ENCODE measurements around the gene INAFM1. TPM values are rescaled to one million over a fixed set of nuclear protein-coding genes. Genes with fewer than 3 reads are reported as not detected.

Gene INAFM1
- total RNA-seq, 1 donor from 2014 or later = 4.8 TPM

DNA sequence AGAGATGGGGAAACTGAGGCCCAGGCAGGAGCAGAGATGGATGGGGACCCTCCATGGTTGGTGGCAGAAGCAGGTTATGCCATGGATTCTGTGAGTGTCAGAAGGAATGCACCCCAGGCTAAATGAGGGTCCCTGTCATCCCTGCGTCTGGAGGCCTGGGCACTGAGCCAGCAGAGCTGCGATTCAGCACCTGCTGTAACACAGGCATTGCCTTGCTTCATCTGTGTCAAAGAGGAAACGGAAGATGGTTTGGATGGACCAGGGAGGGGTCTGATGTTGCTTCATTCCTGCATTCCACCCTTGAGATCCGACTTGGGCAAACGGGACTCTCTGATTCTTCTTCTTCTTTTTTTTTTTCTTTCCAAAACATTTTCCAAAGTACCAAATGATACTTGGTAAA, 36.1 kb downstream of the INAFM1 start:
- TF ChIP-seq, protein P1, sequence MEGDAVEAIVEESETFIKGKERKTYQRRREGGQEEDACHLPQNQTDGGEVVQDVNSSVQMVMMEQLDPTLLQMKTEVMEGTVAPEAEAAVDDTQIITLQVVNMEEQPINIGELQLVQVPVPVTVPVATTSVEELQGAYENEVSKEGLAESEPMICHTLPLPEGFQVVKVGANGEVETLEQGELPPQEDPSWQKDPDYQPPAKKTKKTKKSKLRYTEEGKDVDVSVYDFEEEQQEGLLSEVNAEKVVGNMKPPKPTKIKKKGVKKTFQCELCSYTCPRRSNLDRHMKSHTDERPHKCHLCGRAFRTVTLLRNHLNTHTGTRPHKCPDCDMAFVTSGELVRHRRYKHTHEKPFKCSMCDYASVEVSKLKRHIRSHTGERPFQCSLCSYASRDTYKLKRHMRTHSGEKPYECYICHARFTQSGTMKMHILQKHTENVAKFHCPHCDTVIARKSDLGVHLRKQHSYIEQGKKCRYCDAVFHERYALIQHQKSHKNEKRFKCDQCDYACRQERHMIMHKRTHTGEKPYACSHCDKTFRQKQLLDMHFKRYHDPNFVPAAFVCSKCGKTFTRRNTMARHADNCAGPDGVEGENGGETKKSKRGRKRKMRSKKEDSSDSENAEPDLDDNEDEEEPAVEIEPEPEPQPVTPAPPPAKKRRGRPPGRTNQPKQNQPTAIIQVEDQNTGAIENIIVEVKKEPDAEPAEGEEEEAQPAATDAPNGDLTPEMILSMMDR (IDR thresholded peaks at IDR 0.05; ENCODE audit: unreplicated experiment) = no peak
- no peak overlapping the region for H3K27ac Mint-ChIP-seq (ENCODE audit: unreplicated experiment)
- no peak overlapping the region for H3K4me3 Mint-ChIP-seq (ENCODE audit: unreplicated experiment)
- H3K4me1 Mint-ChIP-seq (ENCODE audit: unreplicated experiment) = no peaks in the 10 kb centered on the region
- no peak for DNase-seq (ENCODE audit: low spot score)
- no peaks in the 10 kb centered on the region for H3K36me3 Mint-ChIP-seq (ENCODE audit: low read depth, unreplicated experiment)
- H3K9me3 Mint-ChIP-seq (ENCODE audit: unreplicated experiment) = no peaks in the 10 kb centered on the region
- peaks cover 6% of the 10 kb centered on the region for H3K27me3 Mint-ChIP-seq (ENCODE audit: unreplicated experiment)

DNA sequence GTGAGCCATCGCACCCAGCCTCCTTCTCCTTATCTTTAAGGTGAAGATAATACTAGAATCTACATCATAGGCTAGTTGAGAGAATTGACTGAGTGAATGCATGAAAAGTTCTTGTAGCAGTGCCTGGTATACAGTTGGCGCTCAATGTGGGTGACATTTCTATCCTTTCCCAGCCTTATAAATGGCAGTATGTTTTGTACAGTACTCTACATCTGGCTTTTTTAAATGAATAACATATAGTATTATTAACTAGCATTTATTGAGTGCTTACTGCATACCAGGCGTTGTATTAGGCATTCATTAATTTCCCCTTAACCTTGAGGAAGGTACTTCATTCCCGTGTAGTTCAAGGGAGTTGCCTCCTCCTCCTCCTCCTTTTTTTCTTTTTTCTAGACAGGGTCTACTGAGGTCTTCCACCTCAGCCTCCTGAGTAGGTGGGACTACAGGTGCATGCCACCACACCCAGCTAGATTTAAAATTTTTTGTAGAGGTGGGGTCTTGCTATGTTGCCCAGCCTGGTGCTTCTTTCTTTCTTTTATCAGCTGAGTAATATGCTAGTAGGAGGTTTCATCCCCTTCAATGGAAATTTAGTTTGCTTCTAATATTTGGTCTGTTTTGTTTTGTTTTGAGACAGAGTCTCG, 37.8 kb downstream of the INAFM1 start:
- H3K9me3 Mint-ChIP-seq (ENCODE audit: unreplicated experiment) = no peaks in the 10 kb centered on the region
- H3K36me3 Mint-ChIP-seq (ENCODE audit: low read depth, unreplicated experiment) = no peaks in the 10 kb centered on the region
- H3K4me1 Mint-ChIP-seq (ENCODE audit: unreplicated experiment) = no peaks in the 10 kb centered on the region
- H3K4me3 Mint-ChIP-seq (ENCODE audit: unreplicated experiment) = no peak overlapping the region
- no peak for DNase-seq (ENCODE audit: low spot score)
- peaks cover 3% of the 10 kb centered on the region for H3K27me3 Mint-ChIP-seq (ENCODE audit: unreplicated experiment)
- TF ChIP-seq, protein P1 (IDR thresholded peaks at IDR 0.05; ENCODE audit: unreplicated experiment) = no peak
- no peak overlapping the region for H3K27ac Mint-ChIP-seq (ENCODE audit: unreplicated experiment)

DNA sequence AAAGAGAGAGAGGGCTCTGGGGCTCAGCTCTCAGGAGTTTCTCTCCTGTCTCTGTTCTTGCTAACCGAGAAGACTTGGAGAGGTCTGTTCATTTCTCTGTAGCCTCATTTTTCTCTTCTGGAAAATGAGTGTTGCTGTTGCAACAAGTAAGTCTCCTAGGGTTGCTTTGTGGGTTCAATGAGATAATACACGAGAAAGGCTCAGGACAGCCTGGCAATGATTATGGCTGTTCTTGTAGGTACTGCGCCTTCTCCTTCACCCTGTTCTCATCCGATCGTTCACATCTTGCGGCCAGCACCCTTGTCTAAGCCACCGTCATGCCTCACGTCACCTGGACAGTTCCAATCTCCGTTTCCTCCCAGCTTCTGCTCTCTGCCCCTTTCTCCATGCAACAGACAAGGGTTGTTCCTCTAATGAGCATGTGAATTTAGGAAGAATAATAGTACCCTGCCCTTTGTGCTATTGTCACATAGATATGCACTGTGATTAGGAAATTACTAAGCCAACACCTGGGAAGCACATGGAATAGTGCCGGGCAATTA, 39.1 kb downstream of the INAFM1 start:
- DNase-seq (ENCODE audit: low spot score) = no peak
- no peaks in the 10 kb centered on the region for H3K9me3 Mint-ChIP-seq (ENCODE audit: unreplicated experiment)
- H3K4me3 Mint-ChIP-seq (ENCODE audit: unreplicated experiment) = no peak overlapping the region
- H3K27me3 Mint-ChIP-seq (ENCODE audit: unreplicated experiment) = peaks cover 3% of the 10 kb centered on the region
- H3K36me3 Mint-ChIP-seq (ENCODE audit: low read depth, unreplicated experiment) = no peaks in the 10 kb centered on the region
- H3K4me1 Mint-ChIP-seq (ENCODE audit: unreplicated experiment) = no peaks in the 10 kb centered on the region
- no peak overlapping the region for H3K27ac Mint-ChIP-seq (ENCODE audit: unreplicated experiment)
- TF ChIP-seq, protein P1 (IDR thresholded peaks at IDR 0.05; ENCODE audit: unreplicated experiment) = no peak

DNA sequence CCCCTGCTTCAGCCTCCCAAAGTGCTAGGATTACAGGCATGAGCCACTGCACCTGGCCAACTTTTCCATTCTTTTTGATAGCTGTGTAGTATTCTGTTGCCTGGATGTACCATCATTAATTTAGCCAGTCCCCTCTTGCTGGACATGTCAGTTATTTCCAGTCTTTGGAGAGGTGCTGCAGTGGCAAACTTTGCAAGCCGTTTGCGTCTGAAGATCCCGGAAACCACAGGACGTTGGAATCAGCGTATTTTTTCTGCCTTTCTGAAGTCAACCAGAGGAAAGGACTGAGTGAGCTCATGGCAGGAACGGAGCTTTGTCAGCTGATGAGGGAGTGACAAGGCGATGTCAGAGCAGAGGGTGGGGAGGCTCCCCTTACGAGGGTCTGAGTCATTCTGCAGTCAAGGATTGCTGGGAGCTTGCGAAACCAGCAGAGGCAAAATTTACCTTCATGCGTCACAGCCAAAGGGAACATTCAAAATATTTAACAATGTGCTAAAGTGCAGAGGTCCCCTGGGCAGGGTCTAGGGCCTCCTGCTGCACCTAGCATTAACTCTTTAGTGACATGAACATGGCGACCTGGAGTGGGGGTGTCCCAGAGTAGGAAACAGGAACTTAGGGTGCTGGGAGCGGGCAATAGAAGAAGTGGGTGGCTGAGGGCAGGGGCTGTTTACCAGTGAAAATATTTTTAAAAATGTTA, 40.6 kb downstream of the INAFM1 start:
- no peaks in the 10 kb centered on the region for H3K36me3 Mint-ChIP-seq (ENCODE audit: low read depth, unreplicated experiment)
- H3K4me1 Mint-ChIP-seq (ENCODE audit: unreplicated experiment) = no peaks in the 10 kb centered on the region
- H3K9me3 Mint-ChIP-seq (ENCODE audit: unreplicated experiment) = no peaks in the 10 kb centered on the region
- no peak overlapping the region for H3K4me3 Mint-ChIP-seq (ENCODE audit: unreplicated experiment)
- TF ChIP-seq, protein P1 (IDR thresholded peaks at IDR 0.05; ENCODE audit: unreplicated experiment) = no peak
- DNase-seq (ENCODE audit: low spot score) = no peak
- H3K27me3 Mint-ChIP-seq (ENCODE audit: unreplicated experiment) = peaks cover 4% of the 10 kb centered on the region
- H3K27ac Mint-ChIP-seq (ENCODE audit: unreplicated experiment) = no peak overlapping the region

DNA sequence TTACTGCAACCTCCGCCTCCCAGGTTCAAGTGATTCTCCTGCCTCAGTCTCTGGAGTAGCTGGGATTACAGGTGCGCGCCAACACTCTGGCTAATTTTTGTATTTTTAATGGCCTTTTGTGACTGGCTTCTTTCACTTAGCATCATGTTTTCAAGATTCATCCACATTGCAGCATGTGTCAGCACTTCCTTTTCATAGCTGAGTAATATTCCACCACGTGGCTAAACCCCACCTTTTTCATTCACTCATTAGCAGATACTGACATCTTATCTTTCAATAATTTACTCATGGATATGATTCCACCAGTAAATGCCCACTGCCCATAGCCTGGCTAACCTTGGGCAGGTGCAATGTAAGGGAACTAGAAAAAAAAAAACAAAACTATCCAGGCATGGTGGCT, 41.8 kb downstream of the INAFM1 start:
- H3K36me3 Mint-ChIP-seq (ENCODE audit: low read depth, unreplicated experiment) = peaks cover 6% of the 10 kb centered on the region
- no peaks in the 10 kb centered on the region for H3K4me1 Mint-ChIP-seq (ENCODE audit: unreplicated experiment)
- DNase-seq (ENCODE audit: low spot score) = no peak
- peaks cover 8% of the 10 kb centered on the region for H3K27me3 Mint-ChIP-seq (ENCODE audit: unreplicated experiment)
- H3K9me3 Mint-ChIP-seq (ENCODE audit: unreplicated experiment) = no peaks in the 10 kb centered on the region
- TF ChIP-seq, protein P1 (IDR thresholded peaks at IDR 0.05; ENCODE audit: unreplicated experiment) = no peak
- H3K4me3 Mint-ChIP-seq (ENCODE audit: unreplicated experiment) = no peak overlapping the region
- H3K27ac Mint-ChIP-seq (ENCODE audit: unreplicated experiment) = no peak overlapping the region
